Measurements from ENCODE around the gene HOXC10.

DNA sequence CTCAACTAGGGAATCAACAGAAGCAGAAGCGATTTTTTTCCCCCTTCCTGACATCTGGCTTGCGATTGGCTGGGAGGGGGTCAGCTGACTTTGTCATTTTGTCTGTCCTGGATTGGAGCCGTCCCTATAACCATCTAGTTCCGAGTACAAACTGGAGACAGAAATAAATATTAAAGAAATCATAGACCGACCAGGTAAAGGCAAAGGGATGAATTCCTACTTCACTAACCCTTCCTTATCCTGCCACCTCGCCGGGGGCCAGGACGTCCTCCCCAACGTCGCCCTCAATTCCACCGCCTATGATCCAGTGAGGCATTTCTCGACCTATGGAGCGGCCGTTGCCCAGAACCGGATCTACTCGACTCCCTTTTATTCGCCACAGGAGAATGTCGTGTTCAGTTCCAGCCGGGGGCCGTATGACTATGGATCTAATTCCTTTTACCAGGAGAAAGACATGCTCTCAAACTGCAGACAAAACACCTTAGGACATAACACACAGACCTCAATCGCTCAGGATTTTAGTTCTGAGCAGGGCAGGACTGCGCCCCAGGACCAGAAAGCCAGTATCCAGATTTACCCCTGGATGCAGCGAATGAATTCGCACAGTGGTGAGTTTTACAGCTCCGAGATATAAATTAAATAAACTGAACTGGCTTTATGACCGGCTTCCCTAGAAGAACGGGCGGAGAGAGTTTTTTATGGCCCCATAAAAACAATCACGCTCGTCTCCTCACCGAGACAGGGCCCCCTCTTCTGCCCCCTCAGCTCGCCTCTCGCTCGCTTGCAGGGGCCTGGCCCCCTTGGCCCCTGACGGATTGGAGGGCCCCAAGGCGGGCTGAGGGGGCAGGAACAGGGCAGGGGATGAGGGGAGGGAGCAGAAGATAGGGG is 43.6 kb downstream of the HOXC10 start, which contains the start of gene HOXC6:
- TF ChIP-seq, protein P1, sequence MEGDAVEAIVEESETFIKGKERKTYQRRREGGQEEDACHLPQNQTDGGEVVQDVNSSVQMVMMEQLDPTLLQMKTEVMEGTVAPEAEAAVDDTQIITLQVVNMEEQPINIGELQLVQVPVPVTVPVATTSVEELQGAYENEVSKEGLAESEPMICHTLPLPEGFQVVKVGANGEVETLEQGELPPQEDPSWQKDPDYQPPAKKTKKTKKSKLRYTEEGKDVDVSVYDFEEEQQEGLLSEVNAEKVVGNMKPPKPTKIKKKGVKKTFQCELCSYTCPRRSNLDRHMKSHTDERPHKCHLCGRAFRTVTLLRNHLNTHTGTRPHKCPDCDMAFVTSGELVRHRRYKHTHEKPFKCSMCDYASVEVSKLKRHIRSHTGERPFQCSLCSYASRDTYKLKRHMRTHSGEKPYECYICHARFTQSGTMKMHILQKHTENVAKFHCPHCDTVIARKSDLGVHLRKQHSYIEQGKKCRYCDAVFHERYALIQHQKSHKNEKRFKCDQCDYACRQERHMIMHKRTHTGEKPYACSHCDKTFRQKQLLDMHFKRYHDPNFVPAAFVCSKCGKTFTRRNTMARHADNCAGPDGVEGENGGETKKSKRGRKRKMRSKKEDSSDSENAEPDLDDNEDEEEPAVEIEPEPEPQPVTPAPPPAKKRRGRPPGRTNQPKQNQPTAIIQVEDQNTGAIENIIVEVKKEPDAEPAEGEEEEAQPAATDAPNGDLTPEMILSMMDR (optimal IDR thresholded peaks at IDR 0.05 in 1 of 3, IDR thresholded peaks at IDR 0.05 in 1 of 3, conservative IDR thresholded peaks at IDR 0.05 in 1 of 3; ENCODE audit: extremely low read depth in 1 of 3, insufficient read depth in 2 of 3, low read length in 3 of 3), result no peak
- no peak for TF ChIP-seq EZH2 (IDR thresholded peaks at IDR 0.05; ENCODE audit: low read length)

Measured in keratinocyte (primary cell).